Fibroblast of mammary gland (primary cell): Measurements from ENCODE around the gene PALLD.

ENCODE experiments used
- DNase-seq: peaks from one replicate; pipeline ENCODE4 v3.0.0-alpha.2; 2010; ENCODE audit warnings: low read depth
- H3K4me3 ChIP-seq: 2 replicates; pipeline ENCODE4 v1.5.1; 2011; ENCODE audit warnings: low read depth, mild to moderate bottlenecking, low read length, moderate library complexity; ENCODE audit not compliant: control insufficient read depth
- CTCF ChIP-seq: conservative IDR thresholded peaks from 2 replicates; pipeline ENCODE4 v1.5.1; 2011; ENCODE audit warnings: low read depth, low read length, inconsistent platforms; ENCODE audit not compliant: control insufficient read depth, insufficient read depth

The PALLD gene

GRCh38 chr4:168651864-168652263 is 155.0 kb downstream of the PALLD start:
- H3K4me3 ChIP-seq = no peak overlapping the region
- DNase-seq = no peak
- no peak for TF ChIP-seq CTCF

- TF ChIP-seq CTCF = no peak
- no peak overlapping the region for H3K4me3 ChIP-seq
- no peak for DNase-seq
Measured at GRCh38 chr4:168652755-168653154, 155.9 kb downstream of the PALLD start.

DNA sequence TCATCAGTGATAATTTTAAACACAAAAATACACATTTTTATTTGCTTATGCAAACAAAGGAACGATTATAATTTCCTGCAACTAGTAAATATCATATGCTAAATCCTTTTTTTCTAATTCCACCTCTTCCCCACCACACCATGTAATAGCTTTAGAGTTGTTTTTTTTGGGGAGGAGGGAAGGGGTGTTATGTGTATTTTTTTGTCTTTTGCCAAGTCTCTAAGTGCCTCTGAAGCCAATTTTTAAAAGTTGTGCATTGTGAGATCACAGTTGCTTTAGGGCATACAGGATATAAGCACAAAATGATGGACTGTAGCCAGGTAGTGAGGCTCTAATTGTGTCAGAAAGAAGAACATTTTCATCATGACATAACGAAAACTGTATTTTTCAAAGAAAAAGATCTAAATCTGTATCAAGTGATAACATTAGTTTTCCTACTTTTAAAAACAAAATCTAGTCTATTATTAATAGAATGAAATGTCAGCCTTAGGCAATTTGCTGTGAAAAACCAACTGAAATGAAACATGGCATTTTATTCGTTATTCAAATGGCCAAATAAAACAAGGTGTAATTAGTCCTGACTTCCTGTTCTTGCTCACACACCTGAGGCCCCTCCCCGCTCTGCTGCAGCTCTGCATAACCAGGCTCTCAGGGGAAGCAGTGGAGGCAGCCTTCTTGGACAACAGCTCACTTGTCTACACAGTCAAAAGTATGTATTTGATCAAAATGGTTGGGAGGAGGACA is 157.4 kb downstream of the PALLD start:
- no peak overlapping the region for H3K4me3 ChIP-seq
- DNase-seq = no peak
- TF ChIP-seq CTCF = no peak

DNA sequence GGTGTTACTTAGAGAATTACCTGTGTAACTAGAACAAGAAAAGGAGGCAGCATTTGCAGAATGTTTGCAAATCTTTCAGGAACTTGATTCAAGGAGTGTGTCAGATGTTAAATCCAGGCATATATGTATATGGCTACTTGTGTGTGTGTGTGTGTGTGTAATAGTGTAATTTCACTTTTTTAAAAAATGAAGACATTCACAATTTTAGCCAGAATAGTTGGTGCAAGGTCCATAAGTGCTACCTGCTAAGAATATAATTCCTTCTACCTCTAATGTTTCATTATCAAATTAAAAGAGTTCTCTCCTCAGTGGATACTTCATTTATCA is 158.0 kb downstream of the PALLD start:
- no peak for TF ChIP-seq CTCF
- DNase-seq = no peak

DNA sequence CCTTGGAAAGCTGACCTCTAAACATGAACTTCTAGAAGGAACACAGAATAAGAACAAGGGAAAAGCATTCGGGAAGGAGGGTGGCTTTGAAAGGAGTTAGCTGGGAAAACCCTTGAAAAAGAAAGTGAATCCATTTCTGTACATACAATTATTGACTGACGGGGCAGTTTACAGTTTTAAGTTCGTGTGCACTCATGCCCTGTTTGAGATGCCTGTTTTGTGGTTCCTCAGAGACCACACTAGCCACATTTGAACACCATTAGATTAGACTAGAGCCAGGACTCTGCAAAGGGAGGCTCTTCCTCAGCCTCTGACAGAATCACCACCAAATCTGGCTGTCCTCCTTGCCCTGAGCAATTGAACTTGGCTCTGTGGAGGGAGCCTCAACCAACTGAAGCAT is 158.3 kb downstream of the PALLD start:
- TF ChIP-seq CTCF = no peak
- H3K4me3 ChIP-seq = no peak overlapping the region
- no peak for DNase-seq

More for the DNA sequence above, 158.0 kb downstream of the PALLD start:
- H3K4me3 ChIP-seq = no peak overlapping the region

GRCh38 chr4:168656055-168656660 is 159.3 kb downstream of the PALLD start:
- TF ChIP-seq CTCF = no peak
- peak; percentile 95 for DNase-seq
- H3K4me3 ChIP-seq = no peak overlapping the region
